A673 (cell line): ENCODE data around the gene PDLIM5. TPM values are rescaled to one million over a fixed set of nuclear protein-coding genes. Genes with fewer than 3 reads are reported as not detected.
A peak's percentile ranks its signal among the peaks of the same experiment; 100 is the strongest.

Experiments used
- BruUV-seq: library from RNA; stranded (reverse); fragments of 400-500 nt; replicated peaks from 2 replicates; lab custom pipeline; 2021; lab: Mats Ljungman, UMichigan
- CTCF ChIA-PET: fragments of 300-600 bp; sonication (Branson Sonifier 250); formaldehyde crosslinking; loops from one replicate; lab custom pipeline; 2022; ENCODE audit warnings: antibody characterized with exemption; lab: Charles Lee
- POLR2A ChIA-PET: fragments of 300-600 bp; sonication (Branson Sonifier 250); formaldehyde crosslinking; loops from one replicate; lab custom pipeline; 2022; ENCODE audit warnings: antibody characterized with exemption; ENCODE audit not compliant: low non-redundant PET; lab: Charles Lee
- DNase-seq: peaks from one replicate; pipeline ENCODE4 v3.0.0-alpha.2; 2015; ENCODE audit warnings: low spot score
- H3K27ac ChIP-seq: fragments of 200-600 bp; sonication (generic); 2 replicates; pipeline ENCODE4 v1.5.1; 2016; ENCODE audit warnings: mixed run types, low read depth, mild to moderate bottlenecking, mixed read lengths, antibody characterized with exemption, low read length; ENCODE audit not compliant: poor library complexity, severe bottlenecking
- H3K27me3 ChIP-seq: fragments of 200-600 bp; sonication (generic); replicated peaks from 2 replicates; pipeline ENCODE4 v1.6.1; 2017; ENCODE audit warnings: mixed run types, low read depth, mild to moderate bottlenecking, mixed read lengths, antibody characterized with exemption, low read length; ENCODE audit not compliant: insufficient read depth, poor library complexity
- H3K36me3 ChIP-seq: fragments of 200-600 bp; sonication (generic); 2 replicates; pipeline ENCODE4 v1.6.1; 2016; ENCODE audit warnings: mixed run types, mild to moderate bottlenecking, mixed read lengths, antibody characterized with exemption, low read length; ENCODE audit not compliant: insufficient read depth, poor library complexity, severe bottlenecking
- H3K4me1 ChIP-seq: fragments of 200-600 bp; sonication (generic); 2 replicates; pipeline ENCODE4 v1.6.1; 2017; ENCODE audit warnings: mixed run types, mild to moderate bottlenecking, mixed read lengths, antibody characterized with exemption, low read length; ENCODE audit not compliant: insufficient read depth, poor library complexity, severe bottlenecking
- H3K4me3 ChIP-seq: fragments of 200-600 bp; sonication (generic); 2 replicates; pipeline ENCODE4 v1.5.1; 2016; ENCODE audit warnings: low read depth, mixed run types, mild to moderate bottlenecking, mixed read lengths, low read length; ENCODE audit not compliant: poor library complexity, severe bottlenecking
- H3K9me3 ChIP-seq: fragments of 200-600 bp; sonication (generic); 2 replicates; pipeline ENCODE4 v1.6.1; 2016; ENCODE audit warnings: mixed run types, low read depth, mild to moderate bottlenecking, mixed read lengths, antibody characterized with exemption, low read length; ENCODE audit not compliant: poor library complexity, severe bottlenecking
- EZH2 ChIP-seq: fragments of 200-600 bp; sonication (generic); IDR thresholded peaks from 2 replicates; pipeline ENCODE4 v1.6.1; 2017; ENCODE audit warnings: borderline replicate concordance, low read depth, mild to moderate bottlenecking, mixed read lengths, antibody characterized with exemption, low read length; ENCODE audit not compliant: poor library complexity, severe bottlenecking
- intact Hi-C: fragments of 100-400 bp; cut with micrococcal nuclease; formaldehyde crosslinking; loops from one replicate; pipeline ENCODE4 v1.10.0; 2022; ENCODE audit not compliant: unreplicated experiment
- total RNA-seq: library from RNA; stranded (reverse); gene quantifications from 2 replicates; pipeline ENCODE4 v1.2.3, GENCODE V29; 2021
- TF ChIP-seq, protein P1 (sequence below): fragments of 300-800, 200-600 bp; sonication (generic); conservative IDR thresholded peaks from 2 replicates; pipeline ENCODE4 v1.5.1; 2017; ENCODE audit warnings: low read depth, mild to moderate bottlenecking, antibody characterized with exemption, low read length, moderate library complexity, mixed read lengths

Gene PDLIM5
- total RNA-seq, 1 experiment from 2014 or later, result 174 TPM

DNA sequence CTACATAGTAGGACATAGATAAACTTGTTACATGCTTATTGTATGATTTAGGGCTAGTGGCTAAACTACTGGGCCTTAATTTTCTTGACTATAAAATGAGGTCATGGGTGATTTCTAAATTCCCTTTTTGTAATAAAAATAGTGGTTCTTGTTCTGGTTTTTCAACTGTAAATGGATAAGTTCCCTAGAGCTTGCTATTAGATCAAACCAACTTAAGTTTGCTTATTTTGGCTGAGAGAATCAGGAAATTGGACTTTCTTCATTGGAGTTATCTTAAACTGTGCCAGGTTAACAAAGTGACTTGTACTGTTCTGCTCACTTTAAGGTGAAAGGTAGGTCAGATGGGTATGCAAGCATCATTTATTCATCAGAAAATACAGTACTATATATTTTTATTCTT lies 78.3 kb downstream of the PDLIM5 start:
- intact Hi-C loops, result no loop called here
- H3K27ac ChIP-seq, result no peak overlapping the region
- ChIA-PET POLR2A (no interaction called here), CTCF (no interaction called here)
- H3K27me3 ChIP-seq, result no peaks in the 10 kb centered on the region
- no peak overlapping the region for H3K4me3 ChIP-seq
- BruUV-seq, result no TSS peak
- H3K4me1 ChIP-seq, result peaks cover 60% of the 10 kb centered on the region
- H3K36me3 ChIP-seq, result no peaks in the 10 kb centered on the region
- no peak for DNase-seq
- TF ChIP-seq, protein P1, sequence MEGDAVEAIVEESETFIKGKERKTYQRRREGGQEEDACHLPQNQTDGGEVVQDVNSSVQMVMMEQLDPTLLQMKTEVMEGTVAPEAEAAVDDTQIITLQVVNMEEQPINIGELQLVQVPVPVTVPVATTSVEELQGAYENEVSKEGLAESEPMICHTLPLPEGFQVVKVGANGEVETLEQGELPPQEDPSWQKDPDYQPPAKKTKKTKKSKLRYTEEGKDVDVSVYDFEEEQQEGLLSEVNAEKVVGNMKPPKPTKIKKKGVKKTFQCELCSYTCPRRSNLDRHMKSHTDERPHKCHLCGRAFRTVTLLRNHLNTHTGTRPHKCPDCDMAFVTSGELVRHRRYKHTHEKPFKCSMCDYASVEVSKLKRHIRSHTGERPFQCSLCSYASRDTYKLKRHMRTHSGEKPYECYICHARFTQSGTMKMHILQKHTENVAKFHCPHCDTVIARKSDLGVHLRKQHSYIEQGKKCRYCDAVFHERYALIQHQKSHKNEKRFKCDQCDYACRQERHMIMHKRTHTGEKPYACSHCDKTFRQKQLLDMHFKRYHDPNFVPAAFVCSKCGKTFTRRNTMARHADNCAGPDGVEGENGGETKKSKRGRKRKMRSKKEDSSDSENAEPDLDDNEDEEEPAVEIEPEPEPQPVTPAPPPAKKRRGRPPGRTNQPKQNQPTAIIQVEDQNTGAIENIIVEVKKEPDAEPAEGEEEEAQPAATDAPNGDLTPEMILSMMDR, result no peak
- TF ChIP-seq EZH2, result no peak
- H3K9me3 ChIP-seq, result no peaks in the 10 kb centered on the region

GRCh38 chr4:94531991-94532789 lies 80.4 kb downstream of the PDLIM5 start:
- DNase-seq, result peak; percentile 46
- Histone ChIP-seq H3K36me3 (no peaks in the 10 kb centered on the region), H3K27me3 (no peaks in the 10 kb centered on the region), H3K4me1 (peaks cover 74% of the 10 kb centered on the region), H3K9me3 (no peaks in the 10 kb centered on the region), H3K4me3 (no peak overlapping the region), H3K27ac (peak overlapping the region; percentile 32)
- ChIA-PET POLR2A (no interaction called here), CTCF (no interaction called here)
- intact Hi-C loops, result no loop called here
- no peak for TF ChIP-seq EZH2
- TF ChIP-seq, protein P1, result no peak
- no TSS peak for BruUV-seq

GRCh38 chr4:94533405-94534223 lies 81.9 kb downstream of the PDLIM5 start:
- H3K4me3 ChIP-seq, result no peak overlapping the region
- ChIA-PET POLR2A (no interaction called here), CTCF (no interaction called here)
- peaks cover 81% of the 10 kb centered on the region for H3K4me1 ChIP-seq
- intact Hi-C loops, result no loop called here
- no peak overlapping the region for H3K27ac ChIP-seq
- TF ChIP-seq, protein P1, result no peak
- no peak for TF ChIP-seq EZH2
- no peak for DNase-seq
- H3K36me3 ChIP-seq, result no peaks in the 10 kb centered on the region
- H3K27me3 ChIP-seq, result no peaks in the 10 kb centered on the region
- H3K9me3 ChIP-seq, result no peaks in the 10 kb centered on the region
- BruUV-seq, result no TSS peak
